HUES6 (cell line): Measurements from ENCODE around the gene GAGE12D.
"Not testable (repeated sequence)": the region's sequence is repeated elsewhere in the genome, so short reads cannot be mapped to it uniquely, and the experiment has no call there.

Experiments
- H3K27ac ChIP-seq: 2 replicates; pipeline ENCODE4 v1.7.0; 2013; ENCODE audit warnings: low read depth, mild to moderate bottlenecking, low read length, inconsistent platforms
- H3K27me3 ChIP-seq: 2 replicates; pipeline ENCODE4 v1.6.1; 2013; ENCODE audit warnings: low read length; ENCODE audit not compliant: control insufficient read depth, insufficient read depth
- H3K36me3 ChIP-seq: 2 replicates; pipeline ENCODE4 v1.6.1; 2013; ENCODE audit warnings: low read length; ENCODE audit not compliant: control insufficient read depth, insufficient read depth
- H3K4me1 ChIP-seq: 2 replicates; pipeline ENCODE4 v1.6.1; 2013; ENCODE audit warnings: low read length; ENCODE audit not compliant: control insufficient read depth, insufficient read depth
- H3K4me3 ChIP-seq: 2 replicates; pipeline ENCODE4 v1.5.1; 2013; ENCODE audit warnings: low read depth, low read length
- H3K9ac ChIP-seq: one replicate; pipeline ENCODE4 v1.6.1; 2013; ENCODE audit warnings: mild to moderate bottlenecking, low read length
- H3K9me3 ChIP-seq: 2 replicates; pipeline ENCODE4 v1.6.1; 2013; ENCODE audit warnings: low read depth, low read length; ENCODE audit not compliant: control insufficient read depth, insufficient read depth

GAGE12D gene, protein sequence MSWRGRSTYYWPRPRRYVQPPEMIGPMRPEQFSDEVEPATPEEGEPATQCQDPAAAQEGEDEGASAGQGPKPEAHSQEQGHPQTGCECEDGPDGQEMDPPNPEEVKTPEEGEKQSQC

GRCh38 chrX:49541433-49541832, at the start of gene GAGE12D:
Gene GAGE12D (plus strand): TSS chrX:49541733. CDS start chrX:49542888, 1,155 bp downstream.
- H3K27me3 ChIP-seq, H3K27ac ChIP-seq, H3K9me3 ChIP-seq, H3K4me1 ChIP-seq, H3K36me3 ChIP-seq, H3K4me3 ChIP-seq, H3K9ac ChIP-seq: not testable (repeated sequence)

DNA sequence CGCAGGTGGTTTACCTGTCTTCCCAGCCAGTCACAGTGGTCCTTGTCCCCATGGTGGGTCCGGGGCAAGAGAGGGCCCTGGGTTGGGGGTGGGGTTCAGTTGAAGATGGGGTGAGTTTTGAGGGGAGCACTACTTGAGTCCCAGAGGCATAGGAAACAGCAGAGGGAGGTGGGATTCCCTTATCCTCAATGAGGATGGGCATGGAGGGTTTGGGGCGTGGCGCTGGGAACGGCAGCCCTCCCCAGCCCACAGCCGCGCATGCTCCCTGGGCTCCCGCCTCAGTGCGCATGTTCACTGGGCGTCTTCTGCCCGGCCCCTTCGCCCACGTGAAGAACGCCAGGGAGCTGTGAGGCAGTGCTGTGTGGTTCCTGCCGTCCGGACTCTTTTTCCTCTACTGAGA, 9.7 kb upstream of the GAGE12D start, which contains the start of gene GAGE12C:
Gene GAGE12C, plus strand, starts transcription at position 301 of the 400 bp plus-strand sequence. CDS start 1,155 bp downstream, outside the sequence.
- H3K36me3 ChIP-seq, H3K9ac ChIP-seq, H3K4me1 ChIP-seq, H3K9me3 ChIP-seq, H3K27ac ChIP-seq, H3K27me3 ChIP-seq, H3K4me3 ChIP-seq: not testable (repeated sequence)

DNA sequence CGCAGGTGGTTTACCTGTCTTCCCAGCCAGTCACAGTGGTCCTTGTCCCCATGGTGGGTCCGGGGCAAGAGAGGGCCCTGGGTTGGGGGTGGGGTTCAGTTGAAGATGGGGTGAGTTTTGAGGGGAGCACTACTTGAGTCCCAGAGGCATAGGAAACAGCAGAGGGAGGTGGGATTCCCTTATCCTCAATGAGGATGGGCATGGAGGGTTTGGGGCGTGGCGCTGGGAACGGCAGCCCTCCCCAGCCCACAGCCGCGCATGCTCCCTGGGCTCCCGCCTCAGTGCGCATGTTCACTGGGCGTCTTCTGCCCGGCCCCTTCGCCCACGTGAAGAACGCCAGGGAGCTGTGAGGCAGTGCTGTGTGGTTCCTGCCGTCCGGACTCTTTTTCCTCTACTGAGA, 9.5 kb downstream of the GAGE12D start, which contains the start of gene GAGE12E:
Gene GAGE12E, plus strand, starts transcription at position 301 of the 400 bp plus-strand sequence. CDS start 1,155 bp downstream, outside the sequence.
- H3K4me3 ChIP-seq, H3K27ac ChIP-seq, H3K9me3 ChIP-seq, H3K36me3 ChIP-seq, H3K9ac ChIP-seq, H3K4me1 ChIP-seq, H3K27me3 ChIP-seq: not testable (repeated sequence)

DNA sequence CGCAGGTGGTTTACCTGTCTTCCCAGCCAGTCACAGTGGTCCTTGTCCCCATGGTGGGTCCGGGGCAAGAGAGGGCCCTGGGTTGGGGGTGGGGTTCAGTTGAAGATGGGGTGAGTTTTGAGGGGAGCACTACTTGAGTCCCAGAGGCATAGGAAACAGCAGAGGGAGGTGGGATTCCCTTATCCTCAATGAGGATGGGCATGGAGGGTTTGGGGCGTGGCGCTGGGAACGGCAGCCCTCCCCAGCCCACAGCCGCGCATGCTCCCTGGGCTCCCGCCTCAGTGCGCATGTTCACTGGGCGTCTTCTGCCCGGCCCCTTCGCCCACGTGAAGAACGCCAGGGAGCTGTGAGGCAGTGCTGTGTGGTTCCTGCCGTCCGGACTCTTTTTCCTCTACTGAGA, 19.0 kb downstream of the GAGE12D start, which contains the start of gene GAGE12F:
Gene GAGE12F, plus strand, starts transcription at position 301 of the 400 bp plus-strand sequence. CDS start 1,155 bp downstream, outside the sequence.
- not testable (repeated sequence) for H3K9me3 ChIP-seq, H3K27ac ChIP-seq, H3K36me3 ChIP-seq, H3K4me3 ChIP-seq, H3K27me3 ChIP-seq, H3K9ac ChIP-seq, H3K4me1 ChIP-seq

GRCh38 chrX:49568728-49569127, 27.2 kb downstream of the GAGE12D start:
- not testable (repeated sequence) for H3K36me3 ChIP-seq, H3K27me3 ChIP-seq, H3K9me3 ChIP-seq, H3K9ac ChIP-seq, H3K4me1 ChIP-seq, H3K27ac ChIP-seq, H3K4me3 ChIP-seq

DNA sequence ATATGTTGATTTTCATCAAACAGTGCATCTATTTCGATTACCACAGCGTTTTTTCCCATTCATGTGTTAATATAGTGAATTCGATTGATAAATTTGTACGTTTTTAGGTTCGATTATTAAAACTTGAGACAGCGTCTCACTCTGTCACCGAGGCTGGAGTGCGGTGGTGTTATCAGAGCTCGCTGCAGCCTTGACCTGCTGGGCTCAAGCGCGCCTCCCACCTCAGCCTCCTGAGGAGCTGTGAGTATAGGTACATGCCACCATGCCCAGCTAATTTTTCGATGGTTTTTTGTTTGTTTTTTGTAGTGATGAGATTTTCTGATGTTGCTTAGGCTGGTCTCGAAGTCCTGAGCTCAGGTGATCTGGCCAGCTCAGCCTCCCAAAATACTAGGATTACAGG, 27.6 kb downstream of the GAGE12D start:
- not testable (repeated sequence) for H3K9me3 ChIP-seq, H3K36me3 ChIP-seq, H3K4me3 ChIP-seq, H3K4me1 ChIP-seq, H3K27me3 ChIP-seq, H3K27ac ChIP-seq, H3K9ac ChIP-seq

DNA sequence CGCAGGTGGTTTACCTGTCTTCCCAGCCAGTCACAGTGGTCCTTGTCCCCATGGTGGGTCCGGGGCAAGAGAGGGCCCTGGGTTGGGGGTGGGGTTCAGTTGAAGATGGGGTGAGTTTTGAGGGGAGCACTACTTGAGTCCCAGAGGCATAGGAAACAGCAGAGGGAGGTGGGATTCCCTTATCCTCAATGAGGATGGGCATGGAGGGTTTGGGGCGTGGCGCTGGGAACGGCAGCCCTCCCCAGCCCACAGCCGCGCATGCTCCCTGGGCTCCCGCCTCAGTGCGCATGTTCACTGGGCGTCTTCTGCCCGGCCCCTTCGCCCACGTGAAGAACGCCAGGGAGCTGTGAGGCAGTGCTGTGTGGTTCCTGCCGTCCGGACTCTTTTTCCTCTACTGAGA, 28.6 kb downstream of the GAGE12D start, which contains the start of gene GAGE12G:
Gene GAGE12G, plus strand, starts transcription at position 301 of the 400 bp plus-strand sequence. CDS start 1,155 bp downstream, outside the sequence.
- not testable (repeated sequence) for H3K36me3 ChIP-seq, H3K27ac ChIP-seq, H3K27me3 ChIP-seq, H3K9me3 ChIP-seq, H3K4me1 ChIP-seq, H3K9ac ChIP-seq, H3K4me3 ChIP-seq

- H3K27ac ChIP-seq, H3K4me1 ChIP-seq, H3K4me3 ChIP-seq, H3K9ac ChIP-seq, H3K9me3 ChIP-seq, H3K27me3 ChIP-seq, H3K36me3 ChIP-seq: not testable (repeated sequence)
Measured at GRCh38 chrX:49579649-49580048, 38.1 kb downstream of the GAGE12D start, which contains the start of gene GAGE12H. Gene GAGE12H (plus strand): TSS chrX:49579949. CDS start chrX:49581104, 1,155 bp downstream.

- not testable (repeated sequence) for H3K27me3 ChIP-seq, H3K4me1 ChIP-seq, H3K9ac ChIP-seq, H3K27ac ChIP-seq, H3K9me3 ChIP-seq, H3K4me3 ChIP-seq, H3K36me3 ChIP-seq
Measured at GRCh38 chrX:49589196-49589595, 47.7 kb downstream of the GAGE12D start, which contains the start of gene GAGE2A. Gene GAGE2A (plus strand): TSS chrX:49589496. CDS start chrX:49590651, 1,155 bp downstream.

- not testable (repeated sequence) for H3K36me3 ChIP-seq, H3K27ac ChIP-seq, H3K27me3 ChIP-seq, H3K9me3 ChIP-seq, H3K4me1 ChIP-seq, H3K4me3 ChIP-seq, H3K9ac ChIP-seq
Measured at GRCh38 chrX:49589769-49590478, 48.4 kb downstream of the GAGE12D start.

DNA sequence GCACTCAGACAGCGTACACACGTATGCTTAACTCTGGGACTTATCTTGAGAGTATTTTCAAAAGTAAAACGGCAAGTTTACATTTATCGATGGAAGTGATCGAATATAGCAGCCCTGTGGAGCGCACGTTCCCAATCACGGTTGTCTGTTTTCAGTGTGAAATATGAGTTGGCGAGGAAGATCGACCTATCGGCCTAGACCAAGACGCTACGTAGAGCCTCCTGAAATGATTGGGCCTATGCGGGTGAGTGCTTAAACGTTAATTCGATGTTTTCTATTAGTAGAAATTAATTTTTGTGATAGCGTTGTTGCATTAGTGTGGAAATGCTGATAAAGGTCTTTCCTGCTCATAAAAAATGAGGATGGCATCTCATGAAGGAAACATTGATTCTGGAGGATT, 49.0 kb downstream of the GAGE12D start:
- not testable (repeated sequence) for H3K9me3 ChIP-seq, H3K4me3 ChIP-seq, H3K27me3 ChIP-seq

More for the DNA sequence above, 49.0 kb downstream of the GAGE12D start:
- H3K27ac ChIP-seq, H3K9ac ChIP-seq, H3K36me3 ChIP-seq, H3K4me1 ChIP-seq: not testable (repeated sequence)
